ENCODE results near the gene GPC6.

GRCh38 chr13:93769101-93769500 lies 542.5 kb downstream of the GPC6 start:
- TF ChIP-seq, protein P1, sequence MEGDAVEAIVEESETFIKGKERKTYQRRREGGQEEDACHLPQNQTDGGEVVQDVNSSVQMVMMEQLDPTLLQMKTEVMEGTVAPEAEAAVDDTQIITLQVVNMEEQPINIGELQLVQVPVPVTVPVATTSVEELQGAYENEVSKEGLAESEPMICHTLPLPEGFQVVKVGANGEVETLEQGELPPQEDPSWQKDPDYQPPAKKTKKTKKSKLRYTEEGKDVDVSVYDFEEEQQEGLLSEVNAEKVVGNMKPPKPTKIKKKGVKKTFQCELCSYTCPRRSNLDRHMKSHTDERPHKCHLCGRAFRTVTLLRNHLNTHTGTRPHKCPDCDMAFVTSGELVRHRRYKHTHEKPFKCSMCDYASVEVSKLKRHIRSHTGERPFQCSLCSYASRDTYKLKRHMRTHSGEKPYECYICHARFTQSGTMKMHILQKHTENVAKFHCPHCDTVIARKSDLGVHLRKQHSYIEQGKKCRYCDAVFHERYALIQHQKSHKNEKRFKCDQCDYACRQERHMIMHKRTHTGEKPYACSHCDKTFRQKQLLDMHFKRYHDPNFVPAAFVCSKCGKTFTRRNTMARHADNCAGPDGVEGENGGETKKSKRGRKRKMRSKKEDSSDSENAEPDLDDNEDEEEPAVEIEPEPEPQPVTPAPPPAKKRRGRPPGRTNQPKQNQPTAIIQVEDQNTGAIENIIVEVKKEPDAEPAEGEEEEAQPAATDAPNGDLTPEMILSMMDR (conservative IDR thresholded peaks at IDR 0.05), result no peak
- no peak for TF ChIP-seq EZH2 (IDR thresholded peaks at IDR 0.05; ENCODE audit: low read depth)
